NB4 (cell line): Measurements from ENCODE around the gene MOB1B.

Source experiments
- POLR2A ChIP-seq: IDR thresholded peaks from 2 replicates; pipeline ENCODE4 v1.6.1; 2011; ENCODE audit warnings: mild to moderate bottlenecking; ENCODE audit not compliant: insufficient read length; ENCODE audit errors: extremely low read depth
- TF ChIP-seq, protein P1 (sequence below): IDR thresholded peaks from one replicate; pipeline ENCODE4 v1.5.1; 2012; ENCODE audit warnings: low read depth, low read length

DNA sequence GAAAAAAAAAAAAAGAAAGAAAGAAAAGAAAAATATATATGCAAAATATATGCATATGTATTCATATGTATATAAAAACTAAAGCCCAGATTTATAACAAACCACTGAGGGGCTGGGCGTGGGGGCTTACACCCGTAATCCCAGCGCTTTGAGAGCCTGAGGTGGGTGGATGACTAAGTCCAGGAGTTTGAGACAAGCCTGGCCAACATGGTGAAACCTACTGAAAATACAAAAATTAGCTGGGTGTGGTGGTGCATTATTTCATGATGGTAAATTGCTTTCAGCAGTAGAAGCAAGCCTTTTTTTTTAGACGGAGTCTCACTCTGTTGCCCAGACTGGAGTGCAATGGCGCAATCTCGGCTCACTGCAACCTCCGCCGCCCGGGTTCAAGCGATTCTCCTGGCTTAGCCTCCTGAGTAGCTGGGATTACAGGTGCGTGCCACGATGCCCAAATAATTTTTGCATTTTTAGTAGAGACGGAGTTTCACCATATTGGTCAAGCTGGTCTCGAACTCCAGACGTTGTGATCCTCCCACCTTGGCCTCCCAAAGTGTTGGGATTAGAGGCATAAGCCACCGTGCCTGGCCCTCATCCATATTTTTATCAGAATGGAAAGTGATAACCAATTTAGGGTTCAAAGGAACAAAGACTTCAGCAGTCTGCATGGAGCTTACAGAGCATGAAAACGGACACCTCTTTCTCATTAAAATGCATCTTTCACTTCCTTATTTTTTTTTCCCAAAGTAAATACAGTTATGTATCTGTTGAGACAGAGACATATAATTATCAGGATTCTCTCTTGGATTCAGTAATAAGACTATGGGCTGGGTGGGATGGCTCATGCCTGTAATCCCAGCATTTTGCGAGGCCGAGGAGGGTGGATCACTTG lies 27.7 kb upstream of the MOB1B start:
- TF ChIP-seq POLR2A: no peak
- TF ChIP-seq, protein P1, sequence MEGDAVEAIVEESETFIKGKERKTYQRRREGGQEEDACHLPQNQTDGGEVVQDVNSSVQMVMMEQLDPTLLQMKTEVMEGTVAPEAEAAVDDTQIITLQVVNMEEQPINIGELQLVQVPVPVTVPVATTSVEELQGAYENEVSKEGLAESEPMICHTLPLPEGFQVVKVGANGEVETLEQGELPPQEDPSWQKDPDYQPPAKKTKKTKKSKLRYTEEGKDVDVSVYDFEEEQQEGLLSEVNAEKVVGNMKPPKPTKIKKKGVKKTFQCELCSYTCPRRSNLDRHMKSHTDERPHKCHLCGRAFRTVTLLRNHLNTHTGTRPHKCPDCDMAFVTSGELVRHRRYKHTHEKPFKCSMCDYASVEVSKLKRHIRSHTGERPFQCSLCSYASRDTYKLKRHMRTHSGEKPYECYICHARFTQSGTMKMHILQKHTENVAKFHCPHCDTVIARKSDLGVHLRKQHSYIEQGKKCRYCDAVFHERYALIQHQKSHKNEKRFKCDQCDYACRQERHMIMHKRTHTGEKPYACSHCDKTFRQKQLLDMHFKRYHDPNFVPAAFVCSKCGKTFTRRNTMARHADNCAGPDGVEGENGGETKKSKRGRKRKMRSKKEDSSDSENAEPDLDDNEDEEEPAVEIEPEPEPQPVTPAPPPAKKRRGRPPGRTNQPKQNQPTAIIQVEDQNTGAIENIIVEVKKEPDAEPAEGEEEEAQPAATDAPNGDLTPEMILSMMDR: no peak
